Astrocyte (in vitro differentiated cells and primary cell): ENCODE data around the gene CNOT3. TPM values are rescaled to one million over a fixed set of nuclear protein-coding genes. Genes with fewer than 3 reads are reported as not detected.
"Not testable (repeated sequence)": the region's sequence is repeated elsewhere in the genome, so short reads cannot be mapped to it uniquely, and the experiment has no call there.

Experiments used
- DNase-seq: peaks from one replicate; pipeline ENCODE4 v3.0.0-alpha.2; 2010; ENCODE audit warnings: low read depth
- FAIRE-seq: peaks from 2 replicates; lab custom pipeline; 2011; peaks lifted over from hg19 to GRCh38; lab: Jason Lieb, UNC
- H2AFZ ChIP-seq: 2 replicates; pipeline ENCODE4 v1.6.0; 2012; ENCODE audit warnings: low read depth, low read length, inconsistent platforms
- H3K27ac ChIP-seq: 2 replicates; pipeline ENCODE4 v1.5.1; 2011; ENCODE audit warnings: low read depth, low read length, inconsistent platforms
- H3K27me3 ChIP-seq: 2 replicates; pipeline ENCODE4 v1.6.0; 2011; ENCODE audit warnings: low read length, inconsistent platforms; ENCODE audit not compliant: insufficient read depth
- H3K36me3 ChIP-seq: 2 replicates; pipeline ENCODE4 v1.5.1; 2011; ENCODE audit warnings: low read length, inconsistent platforms; ENCODE audit not compliant: insufficient read depth
- H3K4me1 ChIP-seq: 2 replicates; pipeline ENCODE4 v1.5.1; 2011; ENCODE audit warnings: low read length, inconsistent platforms; ENCODE audit not compliant: insufficient read depth
- H3K4me2 ChIP-seq: 2 replicates; pipeline ENCODE4 v1.6.0; 2012; ENCODE audit warnings: low read length, inconsistent platforms
- H3K4me3 ChIP-seq: 2 replicates; pipeline ENCODE4 v1.5.1; 2011; ENCODE audit warnings: low read depth, mild to moderate bottlenecking, low read length, inconsistent platforms; ENCODE audit not compliant: insufficient read depth
- H3K79me2 ChIP-seq: 2 replicates; pipeline ENCODE4 v1.6.0; 2012; ENCODE audit warnings: mild to moderate bottlenecking, low read length, inconsistent platforms; ENCODE audit not compliant: insufficient read depth
- H3K9ac ChIP-seq: 2 replicates; pipeline ENCODE4 v1.6.0; 2012; ENCODE audit warnings: mild to moderate bottlenecking, low read length, inconsistent platforms
- H3K9me3 ChIP-seq: 2 replicates; pipeline ENCODE4 v1.5.1; 2012; ENCODE audit warnings: low read depth, mild to moderate bottlenecking, low read length, inconsistent platforms; ENCODE audit not compliant: insufficient read depth
- H4K20me1 ChIP-seq: 2 replicates; pipeline ENCODE4 v1.6.0; 2012; ENCODE audit warnings: low read length, inconsistent platforms; ENCODE audit not compliant: insufficient read depth
- H3K27ac Mint-ChIP-seq: one replicate; pipeline ENCODE4 v1.8.0; 2021; ENCODE audit warnings: mild to moderate bottlenecking, mixed read lengths; ENCODE audit not compliant: unreplicated experiment
- H3K27me3 Mint-ChIP-seq: one replicate; pipeline ENCODE4 v1.8.0; 2021; ENCODE audit warnings: low read depth, mixed read lengths; ENCODE audit not compliant: unreplicated experiment
- H3K36me3 Mint-ChIP-seq: one replicate; pipeline ENCODE4 v1.8.0; 2021; ENCODE audit warnings: low read depth, mixed read lengths; ENCODE audit not compliant: unreplicated experiment
- H3K4me1 Mint-ChIP-seq: one replicate; pipeline ENCODE4 v1.8.0; 2021; ENCODE audit warnings: low read depth, mixed read lengths; ENCODE audit not compliant: unreplicated experiment
- H3K4me3 Mint-ChIP-seq: one replicate; pipeline ENCODE4 v1.8.0; 2021; ENCODE audit warnings: mild to moderate bottlenecking, moderate library complexity, mixed read lengths; ENCODE audit not compliant: unreplicated experiment
- H3K9me3 Mint-ChIP-seq: one replicate; pipeline ENCODE4 v1.8.0; 2021; ENCODE audit warnings: mild to moderate bottlenecking, mixed read lengths; ENCODE audit not compliant: unreplicated experiment
- CTCF ChIP-seq: IDR thresholded peaks from 2 replicates; pipeline ENCODE4 v1.5.1; 2011; ENCODE audit warnings: low read depth, mild to moderate bottlenecking, inconsistent platforms, low read length, moderate library complexity; ENCODE audit not compliant: insufficient read depth
- EZH2 ChIP-seq: IDR thresholded peaks from 2 replicates; pipeline ENCODE4 v1.6.1; 2012; ENCODE audit warnings: mild to moderate bottlenecking, low read length, inconsistent platforms; ENCODE audit not compliant: insufficient read depth
- total RNA-seq: library from RNA; stranded (reverse); gene quantifications from 2 replicates; pipeline ENCODE4 v1.2.1, GENCODE V29; 2021

Gene CNOT3
- total RNA-seq, 1 donor from 2014 or later: 39.2 TPM

- H3K4me1 Mint-ChIP-seq: no peaks in the 10 kb centered on the region
- no peaks in the 10 kb centered on the region for H3K27me3 ChIP-seq
- H3K27me3 Mint-ChIP-seq: peaks cover 8% of the 10 kb centered on the region
Measured at GRCh38 chr19:54099190-54099902, 38.2 kb upstream of the CNOT3 start.

GRCh38 chr19:54099903-54100255 is 37.7 kb upstream of the CNOT3 start:
- H3K4me3 ChIP-seq, H3K4me1 ChIP-seq, H4K20me1 ChIP-seq, H3K4me2 ChIP-seq, H3K9me3 Mint-ChIP-seq, DNase-seq, H3K4me3 Mint-ChIP-seq, H3K27ac ChIP-seq, FAIRE-seq, H3K27me3 ChIP-seq, H3K36me3 Mint-ChIP-seq, H3K27me3 Mint-ChIP-seq, H3K36me3 ChIP-seq, H2AFZ ChIP-seq, H3K4me1 Mint-ChIP-seq, H3K9me3 ChIP-seq, H3K9ac ChIP-seq, H3K27ac Mint-ChIP-seq: not testable (repeated sequence)
- H3K79me2 ChIP-seq: peaks cover 17% of the 10 kb centered on the region

More at GRCh38 chr19:54099190-54099902, 38.2 kb upstream of the CNOT3 start:
- H3K9ac ChIP-seq: no peak overlapping the region
- no peak for FAIRE-seq
- no peak overlapping the region for H3K4me3 Mint-ChIP-seq
- H3K4me2 ChIP-seq: no peak overlapping the region
- no peak overlapping the region for H2AFZ ChIP-seq
- H4K20me1 ChIP-seq: no peaks in the 10 kb centered on the region
- H3K4me1 ChIP-seq: peaks cover 8% of the 10 kb centered on the region
- no peak for DNase-seq
- H3K27ac Mint-ChIP-seq: no peak overlapping the region
- peaks cover 3% of the 10 kb centered on the region for H3K36me3 Mint-ChIP-seq
- TF ChIP-seq CTCF (no peak), EZH2 (no peak)
- H3K4me3 ChIP-seq: no peak overlapping the region
- peaks cover 1% of the 10 kb centered on the region for H3K9me3 ChIP-seq
- no peak overlapping the region for H3K27ac ChIP-seq
- H3K9me3 Mint-ChIP-seq: no peaks in the 10 kb centered on the region
- no peaks in the 10 kb centered on the region for H3K36me3 ChIP-seq
- peaks cover 13% of the 10 kb centered on the region for H3K79me2 ChIP-seq

GRCh38 chr19:54100561-54100960 is 37.0 kb upstream of the CNOT3 start, which contains the start of gene OSCAR:
TSS of gene OSCAR (minus strand) at chr19:54100803. CDS start at chr19:54100792, 11 bp downstream.
- no peaks in the 10 kb centered on the region for H3K27me3 ChIP-seq
- FAIRE-seq: no peak

More at GRCh38 chr19:54100561-54100960, 37.0 kb upstream of the CNOT3 start, which contains the start of gene OSCAR:
- no peak for DNase-seq
- Histone ChIP-seq H3K4me1 (peaks cover 8% of the 10 kb centered on the region), H3K4me2 (no peak within 1 kb of the TSS), H3K9ac (no peak within 1 kb of the TSS), H3K36me3 (no peaks in the 10 kb centered on the region), H4K20me1 (no peaks in the 10 kb centered on the region), H3K4me3 (no peak within 1 kb of the TSS), H2AFZ (no peak within 1 kb of the TSS), H3K27ac (no peak within 1 kb of the TSS), H3K79me2 (peaks cover 19% of the 10 kb centered on the region), H3K9me3 (no peaks in the 10 kb centered on the region)
- H3K36me3 Mint-ChIP-seq: peaks cover 3% of the 10 kb centered on the region
- no peaks in the 10 kb centered on the region for H3K4me1 Mint-ChIP-seq
- peak within 1 kb of the TSS; percentile 18 for H3K27ac Mint-ChIP-seq
- H3K9me3 Mint-ChIP-seq: no peaks in the 10 kb centered on the region
- TF ChIP-seq EZH2 (no peak), CTCF (no peak)
- no peak within 1 kb of the TSS for H3K4me3 Mint-ChIP-seq
- peaks cover 3% of the 10 kb centered on the region for H3K27me3 Mint-ChIP-seq
